Measurements from ENCODE around the gene PPP1R13B.

PPP1R13B gene

GRCh38 chr14:103878180-103878579 lies 30.8 kb upstream of the PPP1R13B start:
- no peak overlapping the region for H3K27ac ChIP-seq (ENCODE audit: low read depth, low read length)
- H3K9ac ChIP-seq (ENCODE audit: low read length), result no peak overlapping the region
- H3K36me3 ChIP-seq (ENCODE audit: control insufficient read depth, insufficient read depth, low read length), result no peaks in the 10 kb centered on the region
- peaks cover 27% of the 10 kb centered on the region for H3K4me1 ChIP-seq (ENCODE audit: control insufficient read depth, insufficient read depth, low read length)
- no peak overlapping the region for H3K4me3 ChIP-seq (ENCODE audit: low read length)
- no peaks in the 10 kb centered on the region for H3K27me3 ChIP-seq (ENCODE audit: control insufficient read depth, insufficient read depth, low read length)

- Histone ChIP-seq H3K36me3 (ENCODE audit: control insufficient read depth, insufficient read depth, low read length) (no peaks in the 10 kb centered on the region), H3K4me1 (ENCODE audit: control insufficient read depth, insufficient read depth, low read length) (peaks cover 3% of the 10 kb centered on the region), H3K27me3 (ENCODE audit: control insufficient read depth, insufficient read depth, low read length) (no peaks in the 10 kb centered on the region), H3K9ac (ENCODE audit: low read length) (no peak overlapping the region), H3K4me3 (ENCODE audit: low read length) (no peak overlapping the region), H3K27ac (ENCODE audit: low read depth, low read length) (no peak overlapping the region)
Measured at GRCh38 chr14:103875010-103875409, 27.6 kb upstream of the PPP1R13B start.

- H3K4me1 ChIP-seq (ENCODE audit: control insufficient read depth, insufficient read depth, low read length), result peaks cover 4% of the 10 kb centered on the region
- H3K36me3 ChIP-seq (ENCODE audit: control insufficient read depth, insufficient read depth, low read length), result no peaks in the 10 kb centered on the region
- H3K9ac ChIP-seq (ENCODE audit: low read length), result no peak overlapping the region
- H3K27ac ChIP-seq (ENCODE audit: low read depth, low read length), result no peak overlapping the region
- no peaks in the 10 kb centered on the region for H3K27me3 ChIP-seq (ENCODE audit: control insufficient read depth, insufficient read depth, low read length)
- H3K4me3 ChIP-seq (ENCODE audit: low read length), result peak overlapping the region; percentile 55
Measured at GRCh38 chr14:103872481-103873113, 25.2 kb upstream of the PPP1R13B start.

GRCh38 chr14:103871596-103872480 lies 24.5 kb upstream of the PPP1R13B start:
- Histone ChIP-seq H3K36me3 (ENCODE audit: control insufficient read depth, insufficient read depth, low read length) (no peaks in the 10 kb centered on the region), H3K4me1 (ENCODE audit: control insufficient read depth, insufficient read depth, low read length) (peaks cover 5% of the 10 kb centered on the region), H3K27me3 (ENCODE audit: control insufficient read depth, insufficient read depth, low read length) (no peaks in the 10 kb centered on the region), H3K27ac (ENCODE audit: low read depth, low read length) (no peak overlapping the region), H3K4me3 (ENCODE audit: low read length) (peak overlapping the region; percentile 55), H3K9ac (ENCODE audit: low read length) (no peak overlapping the region)

DNA sequence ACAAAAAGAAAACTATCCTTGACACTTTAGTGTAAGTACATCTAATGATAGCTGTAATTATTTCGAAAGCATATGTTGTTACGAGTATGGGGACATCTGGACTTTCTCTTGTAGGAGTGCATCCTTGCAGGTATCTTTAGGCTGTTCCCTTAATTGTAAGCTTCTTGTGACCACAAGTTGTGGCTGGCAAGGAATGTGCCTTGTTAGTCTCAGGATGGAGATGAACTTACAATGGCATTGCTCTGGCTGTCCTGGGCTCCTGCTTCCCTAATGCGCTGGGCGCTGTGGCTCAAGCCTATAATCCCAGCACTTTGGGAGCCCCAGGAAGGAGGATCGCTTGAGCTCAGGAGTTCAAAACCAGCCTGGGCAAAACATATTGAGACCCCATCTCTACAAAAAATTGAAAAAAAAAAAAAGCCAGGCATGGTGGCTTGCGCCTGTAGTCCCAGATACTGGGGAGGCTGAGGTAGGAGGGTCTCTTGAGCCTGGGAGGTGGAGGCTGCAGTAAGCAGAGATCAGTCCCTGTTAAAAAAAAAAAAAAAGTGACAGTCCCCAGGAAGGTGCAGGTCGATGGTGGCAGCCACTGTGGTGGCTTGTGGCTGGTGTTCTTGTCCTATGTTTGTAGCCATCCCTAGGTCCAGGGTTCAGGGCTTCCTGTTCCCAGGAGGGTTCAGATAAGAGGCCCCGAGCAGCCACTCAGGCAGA lies 23.7 kb upstream of the PPP1R13B start:
- H3K27me3 ChIP-seq (ENCODE audit: control insufficient read depth, insufficient read depth, low read length), result no peaks in the 10 kb centered on the region
- H3K4me3 ChIP-seq (ENCODE audit: low read length), result no peak overlapping the region
- no peak overlapping the region for H3K27ac ChIP-seq (ENCODE audit: low read depth, low read length)
- no peaks in the 10 kb centered on the region for H3K36me3 ChIP-seq (ENCODE audit: control insufficient read depth, insufficient read depth, low read length)
- H3K9ac ChIP-seq (ENCODE audit: low read length), result no peak overlapping the region
- peaks cover 5% of the 10 kb centered on the region for H3K4me1 ChIP-seq (ENCODE audit: control insufficient read depth, insufficient read depth, low read length)

GRCh38 chr14:103870144-103870876 lies 22.9 kb upstream of the PPP1R13B start:
- H3K27ac ChIP-seq (ENCODE audit: low read depth, low read length), result no peak overlapping the region

DNA sequence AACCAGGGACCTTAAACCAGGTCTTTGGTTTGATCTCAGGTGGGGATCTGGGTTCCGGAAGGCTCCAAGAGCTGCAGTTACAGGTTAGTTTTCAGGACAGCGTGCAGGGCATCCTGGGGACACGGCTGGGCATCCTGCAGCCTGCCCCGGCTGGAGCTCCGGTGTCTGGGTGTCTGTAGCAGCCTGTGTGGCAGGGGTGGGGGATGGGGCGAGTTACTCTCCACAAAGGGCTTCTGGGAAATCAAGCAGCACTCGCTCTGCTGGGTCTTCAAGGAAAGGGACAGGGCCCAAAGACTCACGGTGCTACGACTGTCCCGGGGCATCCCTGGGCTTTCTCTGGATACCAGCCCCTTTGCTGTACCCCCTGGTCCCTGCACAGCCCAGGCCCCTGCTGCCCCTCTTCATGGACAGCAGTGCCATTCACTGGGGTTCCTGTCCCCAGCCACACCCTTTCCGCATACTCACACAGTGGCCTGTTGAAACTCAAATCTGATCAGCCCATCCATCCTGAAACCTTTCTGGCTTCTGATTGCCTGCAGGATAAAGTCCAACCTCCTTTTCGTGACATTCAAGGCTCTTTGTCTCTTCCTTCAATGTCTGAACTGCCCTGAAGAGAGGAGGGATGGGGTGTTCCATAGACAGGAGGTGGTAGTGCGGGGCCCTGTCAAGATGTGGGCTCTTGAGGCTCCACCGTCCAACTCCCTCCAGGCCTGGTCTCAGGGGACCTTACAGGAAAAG lies 22.2 kb upstream of the PPP1R13B start:
- H3K4me1 ChIP-seq (ENCODE audit: control insufficient read depth, insufficient read depth, low read length), result peaks cover 5% of the 10 kb centered on the region
- no peak overlapping the region for H3K9ac ChIP-seq (ENCODE audit: low read length)
- H3K27ac ChIP-seq (ENCODE audit: low read depth, low read length), result no peak overlapping the region
- no peak overlapping the region for H3K4me3 ChIP-seq (ENCODE audit: low read length)
- H3K36me3 ChIP-seq (ENCODE audit: control insufficient read depth, insufficient read depth, low read length), result no peaks in the 10 kb centered on the region
- H3K27me3 ChIP-seq (ENCODE audit: control insufficient read depth, insufficient read depth, low read length), result no peaks in the 10 kb centered on the region

More at GRCh38 chr14:103870144-103870876, 22.9 kb upstream of the PPP1R13B start:
- no peak overlapping the region for H3K4me3 ChIP-seq (ENCODE audit: low read length)
- H3K36me3 ChIP-seq (ENCODE audit: control insufficient read depth, insufficient read depth, low read length), result no peaks in the 10 kb centered on the region
- H3K27me3 ChIP-seq (ENCODE audit: control insufficient read depth, insufficient read depth, low read length), result no peaks in the 10 kb centered on the region
- no peak overlapping the region for H3K9ac ChIP-seq (ENCODE audit: low read length)
- H3K4me1 ChIP-seq (ENCODE audit: control insufficient read depth, insufficient read depth, low read length), result peaks cover 5% of the 10 kb centered on the region

DNA sequence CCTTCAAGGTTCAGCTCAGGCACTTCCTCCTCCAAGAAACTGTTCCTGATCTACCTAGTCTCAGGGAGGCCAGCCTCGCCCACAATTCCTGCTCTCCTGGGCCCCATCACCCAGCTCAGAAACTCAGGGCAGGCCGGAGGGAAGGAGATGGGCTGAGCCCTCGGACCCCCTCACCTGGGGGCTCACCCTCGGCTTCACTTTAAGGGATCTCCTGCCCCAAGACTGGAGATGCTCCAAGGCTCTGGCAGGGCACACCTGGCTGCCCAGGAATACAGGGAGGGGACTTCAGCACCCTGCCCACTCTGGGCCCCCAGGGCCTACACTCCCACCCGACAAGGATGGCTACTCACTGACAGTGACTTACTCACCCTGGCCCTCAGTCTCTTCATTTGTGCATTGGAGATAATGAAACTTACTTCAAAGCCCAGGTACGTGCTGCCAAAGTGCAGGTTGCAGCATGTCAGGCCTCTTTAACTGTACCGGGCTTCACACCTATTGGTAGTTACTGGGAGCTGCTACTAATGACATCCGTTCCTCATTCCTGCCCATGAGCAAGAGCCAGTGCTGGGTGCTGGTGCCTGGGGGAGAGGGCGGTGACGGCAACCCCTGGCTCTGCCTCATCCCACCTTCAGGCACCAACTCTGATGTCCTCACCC lies 21.0 kb upstream of the PPP1R13B start:
- no peaks in the 10 kb centered on the region for H3K27me3 ChIP-seq (ENCODE audit: control insufficient read depth, insufficient read depth, low read length)
- H3K36me3 ChIP-seq (ENCODE audit: control insufficient read depth, insufficient read depth, low read length), result no peaks in the 10 kb centered on the region
- no peak overlapping the region for H3K4me3 ChIP-seq (ENCODE audit: low read length)
- no peak overlapping the region for H3K9ac ChIP-seq (ENCODE audit: low read length)
- peaks cover 5% of the 10 kb centered on the region for H3K4me1 ChIP-seq (ENCODE audit: control insufficient read depth, insufficient read depth, low read length)
- H3K27ac ChIP-seq (ENCODE audit: low read depth, low read length), result no peak overlapping the region

GRCh38 chr14:103867523-103867953 lies 20.2 kb upstream of the PPP1R13B start:
- no peak overlapping the region for H3K4me3 ChIP-seq (ENCODE audit: low read length)
- no peaks in the 10 kb centered on the region for H3K27me3 ChIP-seq (ENCODE audit: control insufficient read depth, insufficient read depth, low read length)
- peak overlapping the region; percentile 68 for H3K27ac ChIP-seq (ENCODE audit: low read depth, low read length)
- peaks cover 5% of the 10 kb centered on the region for H3K4me1 ChIP-seq (ENCODE audit: control insufficient read depth, insufficient read depth, low read length)
- no peaks in the 10 kb centered on the region for H3K36me3 ChIP-seq (ENCODE audit: control insufficient read depth, insufficient read depth, low read length)
- no peak overlapping the region for H3K9ac ChIP-seq (ENCODE audit: low read length)

GRCh38 chr14:103867020-103867419 lies 19.6 kb upstream of the PPP1R13B start:
- Histone ChIP-seq H3K36me3 (ENCODE audit: control insufficient read depth, insufficient read depth, low read length) (no peaks in the 10 kb centered on the region), H3K4me3 (ENCODE audit: low read length) (no peak overlapping the region), H3K27ac (ENCODE audit: low read depth, low read length) (peak overlapping the region; percentile 68), H3K9ac (ENCODE audit: low read length) (no peak overlapping the region), H3K4me1 (ENCODE audit: control insufficient read depth, insufficient read depth, low read length) (peaks cover 5% of the 10 kb centered on the region), H3K27me3 (ENCODE audit: control insufficient read depth, insufficient read depth, low read length) (no peaks in the 10 kb centered on the region)

- H3K36me3 ChIP-seq (ENCODE audit: control insufficient read depth, insufficient read depth, low read length), result no peaks in the 10 kb centered on the region
- no peak overlapping the region for H3K27ac ChIP-seq (ENCODE audit: low read depth, low read length)
- peaks cover 3% of the 10 kb centered on the region for H3K27me3 ChIP-seq (ENCODE audit: control insufficient read depth, insufficient read depth, low read length)
- peaks cover 5% of the 10 kb centered on the region for H3K4me1 ChIP-seq (ENCODE audit: control insufficient read depth, insufficient read depth, low read length)
- no peak overlapping the region for H3K9ac ChIP-seq (ENCODE audit: low read length)
- H3K4me3 ChIP-seq (ENCODE audit: low read length), result no peak overlapping the region
Measured at GRCh38 chr14:103863245-103863644, 15.9 kb upstream of the PPP1R13B start.
